RPMI7951 (cell line): ENCODE results near the gene SLC52A3. TPM values are rescaled to one million over a fixed set of nuclear protein-coding genes. Genes with fewer than 3 reads are reported as not detected.
"Not testable (repeated sequence)": the region's sequence is repeated elsewhere in the genome, so short reads cannot be mapped to it uniquely, and the experiment has no call there.

Experiments used
- DNase-seq: peaks from one replicate; pipeline ENCODE4 v3.0.0-alpha.2; 2012; ENCODE audit warnings: low read depth
- total RNA-seq: library from RNA; depleted of rRNA; stranded (reverse); fragments of >200 nt; shearing (Covaris generic); gene quantifications from 2 replicates; pipeline ENCODE4 v1.2.3, GENCODE V29; 2014; rRNA removed

SLC52A3 gene
- total RNA-seq: not detected in 2 replicates

GRCh38 chr20:768426-768978 is at the start of gene SLC52A3:
Gene SLC52A3, minus strand, starts transcription at chr20:768500. Its CDS starts 2,726 bp downstream, at chr20:765774.
- no peak for DNase-seq

GRCh38 chr20:815914-816606 is 47.8 kb upstream of the SLC52A3 start:
- peak; percentile 66 for DNase-seq

- DNase-seq: no peak
These were observed 46.9 kb upstream of the SLC52A3 start for GRCh38 chr20:815226-815625.

GRCh38 chr20:813390-813789 is 45.1 kb upstream of the SLC52A3 start:
- no peak for DNase-seq

GRCh38 chr20:812435-812814 is 44.1 kb upstream of the SLC52A3 start:
- not testable (repeated sequence) for DNase-seq

GRCh38 chr20:811776-812434 is 43.6 kb upstream of the SLC52A3 start:
- DNase-seq: not testable (repeated sequence)

- peak; percentile 35 for DNase-seq
These were observed 37.4 kb upstream of the SLC52A3 start for GRCh38 chr20:805713-806112.

- no peak for DNase-seq
These were observed 33.4 kb upstream of the SLC52A3 start for GRCh38 chr20:801678-802077.

- DNase-seq: not testable (repeated sequence)
These were observed 31.7 kb upstream of the SLC52A3 start for GRCh38 chr20:800026-800425.

- DNase-seq: not testable (repeated sequence)
These were observed 30.4 kb upstream of the SLC52A3 start for GRCh38 chr20:798746-799145.

GRCh38 chr20:796921-797320 is 28.6 kb upstream of the SLC52A3 start:
- DNase-seq: no peak

- no peak for DNase-seq
These were observed 23.9 kb upstream of the SLC52A3 start for GRCh38 chr20:792248-792647.

GRCh38 chr20:791056-791455 is 22.8 kb upstream of the SLC52A3 start:
- DNase-seq: no peak

- no peak for DNase-seq
These were observed 19.5 kb upstream of the SLC52A3 start for GRCh38 chr20:787825-788224.

GRCh38 chr20:779771-780170 is 11.5 kb upstream of the SLC52A3 start:
- no peak for DNase-seq

GRCh38 chr20:776165-776564 is 7.9 kb upstream of the SLC52A3 start:
- no peak for DNase-seq

- DNase-seq: no peak
These were observed 7.4 kb upstream of the SLC52A3 start for GRCh38 chr20:775679-776135.

GRCh38 chr20:774660-775057 is 6.4 kb upstream of the SLC52A3 start:
- DNase-seq: no peak

- no peak for DNase-seq
These were observed 5.8 kb upstream of the SLC52A3 start for GRCh38 chr20:774016-774659.

GRCh38 chr20:772806-773205 is 4.5 kb upstream of the SLC52A3 start:
- DNase-seq: no peak

GRCh38 chr20:771741-772464 is 3.6 kb upstream of the SLC52A3 start:
- DNase-seq: no peak

- no peak for DNase-seq
These were observed 2.4 kb upstream of the SLC52A3 start for GRCh38 chr20:770691-771090.
